Measurements from ENCODE around the gene PPP1R1C.

DNA sequence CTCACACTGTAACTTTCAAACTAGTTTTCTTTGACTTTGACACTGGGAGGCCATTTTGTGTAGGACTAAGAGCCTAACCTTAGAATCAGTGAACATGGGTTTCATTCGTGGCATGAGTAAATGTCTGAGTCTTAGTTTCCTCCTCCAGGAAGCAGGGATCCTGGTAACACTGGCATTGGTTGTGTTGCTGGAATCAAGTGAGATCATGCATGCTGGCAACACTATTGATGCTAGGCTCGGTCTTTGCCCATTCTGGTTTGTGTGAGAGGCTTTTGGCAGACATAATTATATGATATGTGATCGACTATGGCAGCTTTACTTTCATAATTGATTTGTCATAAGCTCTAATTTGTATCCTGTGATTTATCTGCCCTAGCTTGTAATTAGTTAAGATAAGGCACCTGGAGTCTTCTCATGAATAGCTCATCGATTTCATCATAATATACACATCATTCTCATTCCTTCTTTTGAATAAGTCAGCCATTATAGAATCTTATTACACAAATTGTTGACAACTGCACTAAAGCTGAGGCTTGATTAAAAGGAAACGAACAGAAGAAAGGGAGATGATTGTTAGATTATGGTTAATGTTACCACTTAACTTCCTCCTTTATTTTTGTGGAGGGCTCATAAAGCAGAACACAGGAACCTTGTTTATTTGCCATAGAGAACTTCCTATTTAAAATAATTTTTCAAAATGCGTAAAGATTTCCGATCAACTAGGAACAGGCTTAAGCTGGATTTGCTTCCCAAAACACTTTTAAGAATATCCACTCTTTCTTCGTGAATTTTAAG lies 12.6 kb downstream of the PPP1R1C start:
- TF ChIP-seq, protein P1, sequence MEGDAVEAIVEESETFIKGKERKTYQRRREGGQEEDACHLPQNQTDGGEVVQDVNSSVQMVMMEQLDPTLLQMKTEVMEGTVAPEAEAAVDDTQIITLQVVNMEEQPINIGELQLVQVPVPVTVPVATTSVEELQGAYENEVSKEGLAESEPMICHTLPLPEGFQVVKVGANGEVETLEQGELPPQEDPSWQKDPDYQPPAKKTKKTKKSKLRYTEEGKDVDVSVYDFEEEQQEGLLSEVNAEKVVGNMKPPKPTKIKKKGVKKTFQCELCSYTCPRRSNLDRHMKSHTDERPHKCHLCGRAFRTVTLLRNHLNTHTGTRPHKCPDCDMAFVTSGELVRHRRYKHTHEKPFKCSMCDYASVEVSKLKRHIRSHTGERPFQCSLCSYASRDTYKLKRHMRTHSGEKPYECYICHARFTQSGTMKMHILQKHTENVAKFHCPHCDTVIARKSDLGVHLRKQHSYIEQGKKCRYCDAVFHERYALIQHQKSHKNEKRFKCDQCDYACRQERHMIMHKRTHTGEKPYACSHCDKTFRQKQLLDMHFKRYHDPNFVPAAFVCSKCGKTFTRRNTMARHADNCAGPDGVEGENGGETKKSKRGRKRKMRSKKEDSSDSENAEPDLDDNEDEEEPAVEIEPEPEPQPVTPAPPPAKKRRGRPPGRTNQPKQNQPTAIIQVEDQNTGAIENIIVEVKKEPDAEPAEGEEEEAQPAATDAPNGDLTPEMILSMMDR (IDR thresholded peaks at IDR 0.05), result no peak
- no peak for TF ChIP-seq POLR2A (IDR thresholded peaks at IDR 0.05)

Measured in testis (tissue), 2 donors.